ACHN (cell line): ENCODE results near the gene FOXK1.

Experiments used
- DNase-seq: peaks from one replicate; pipeline ENCODE4 v3.0.0-alpha.2; 2015
- in situ Hi-C: cut with HindIII; loops from 2 replicates; pipeline ENCODE4 v1.10.0; 2017; ENCODE audit warnings: low sequenced_read_pairs, low pct_ligation_motif_present, low pct_unique_long_range_greater_than_20kb

Gene FOXK1

GRCh38 chr7:4714161-4714700, 32.1 kb downstream of the FOXK1 start:
- in situ Hi-C loops, result no loop called here

GRCh38 chr7:4714767-4715409, 32.8 kb downstream of the FOXK1 start:
- in situ Hi-C loops, result no loop called here
- no peak for DNase-seq

More at GRCh38 chr7:4714161-4714700, 32.1 kb downstream of the FOXK1 start:
- DNase-seq, result no peak

DNA sequence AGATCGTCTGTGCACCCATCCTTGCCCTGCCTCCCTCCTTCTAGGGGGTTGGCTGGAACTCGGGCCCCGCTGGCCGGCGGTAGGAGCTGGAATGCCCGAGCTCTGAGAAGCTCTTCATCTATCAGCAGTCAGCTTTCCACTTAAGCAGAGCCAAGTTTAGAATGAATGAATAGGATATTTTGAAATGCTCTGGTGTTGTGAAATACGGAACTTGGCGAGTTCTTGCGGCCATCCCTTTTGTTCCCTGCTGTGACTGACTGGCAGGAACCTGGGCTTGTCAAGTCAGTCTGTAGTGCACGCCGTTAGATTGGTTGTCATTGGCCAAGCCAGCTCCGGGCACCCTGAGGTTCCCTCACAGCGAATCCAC, 33.3 kb downstream of the FOXK1 start:
- in situ Hi-C loops, result no loop called here
- DNase-seq, result no peak

DNA sequence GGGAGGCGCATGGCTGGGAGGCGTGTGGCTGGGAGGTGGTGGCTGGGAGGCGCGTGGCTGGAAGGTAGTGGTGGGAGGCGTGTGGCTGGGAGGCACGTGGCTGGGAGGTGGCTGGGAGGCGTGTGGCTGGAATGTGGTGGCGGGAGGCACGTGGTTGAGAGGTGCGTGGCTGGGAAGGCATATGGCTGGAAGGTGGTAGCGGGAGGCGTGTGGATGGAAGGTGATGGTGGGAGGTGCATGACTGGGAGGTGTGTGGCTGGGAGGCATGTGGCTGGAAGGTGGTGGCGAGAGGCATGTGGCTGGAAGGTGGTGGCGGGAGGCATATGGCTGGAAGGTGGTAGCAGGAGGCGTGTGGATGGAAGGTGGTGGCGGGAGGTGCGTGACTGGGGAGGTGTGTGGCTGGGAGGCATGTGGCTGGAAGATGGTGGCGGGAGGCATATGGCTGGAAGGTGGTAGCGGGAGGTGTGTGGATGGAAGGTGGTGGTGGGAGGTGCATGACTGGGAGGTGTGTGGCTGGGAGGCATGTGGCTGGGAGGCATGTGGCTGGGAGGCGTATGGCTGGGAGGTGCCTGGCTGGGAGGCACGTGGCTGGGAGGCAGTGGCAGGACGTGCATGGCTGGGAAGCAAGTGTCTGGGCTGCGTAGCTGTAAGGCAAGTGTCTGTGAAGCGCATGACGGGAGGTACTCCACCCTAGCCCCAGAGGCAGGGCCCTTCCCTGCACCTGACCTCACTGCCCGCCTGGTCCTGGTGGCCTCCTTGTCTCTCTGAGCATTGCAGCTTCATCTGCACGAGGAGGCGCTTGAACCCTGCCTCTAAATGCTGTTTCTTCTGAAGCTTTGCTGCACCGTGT, 35.1 kb downstream of the FOXK1 start:
- in situ Hi-C loops, result no loop called here
- no peak for DNase-seq

- no peak for DNase-seq
- in situ Hi-C loops, result no loop called here
These were observed 36.0 kb downstream of the FOXK1 start for GRCh38 chr7:4718075-4718474.

DNA sequence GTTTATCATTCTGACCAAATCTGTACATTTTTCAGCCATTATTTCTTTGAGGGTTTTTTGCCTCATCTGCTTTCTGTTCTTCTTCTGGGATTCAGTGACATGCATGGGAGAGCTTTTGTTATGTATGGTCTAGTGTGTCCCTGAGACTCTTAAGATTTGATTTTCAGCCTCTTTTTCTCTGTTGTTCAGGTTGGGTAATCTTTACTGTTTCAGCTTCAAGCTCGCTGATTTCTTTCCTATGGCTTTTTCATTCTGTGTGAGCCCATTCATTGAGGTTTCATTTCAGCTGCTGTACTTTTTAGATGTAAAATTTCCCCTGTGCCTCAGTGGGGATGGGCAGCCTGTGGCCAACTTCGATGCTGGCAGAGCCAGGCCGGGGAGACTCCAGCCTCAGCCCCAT, 38.1 kb downstream of the FOXK1 start:
- in situ Hi-C loops, result no loop called here
- no peak for DNase-seq

DNA sequence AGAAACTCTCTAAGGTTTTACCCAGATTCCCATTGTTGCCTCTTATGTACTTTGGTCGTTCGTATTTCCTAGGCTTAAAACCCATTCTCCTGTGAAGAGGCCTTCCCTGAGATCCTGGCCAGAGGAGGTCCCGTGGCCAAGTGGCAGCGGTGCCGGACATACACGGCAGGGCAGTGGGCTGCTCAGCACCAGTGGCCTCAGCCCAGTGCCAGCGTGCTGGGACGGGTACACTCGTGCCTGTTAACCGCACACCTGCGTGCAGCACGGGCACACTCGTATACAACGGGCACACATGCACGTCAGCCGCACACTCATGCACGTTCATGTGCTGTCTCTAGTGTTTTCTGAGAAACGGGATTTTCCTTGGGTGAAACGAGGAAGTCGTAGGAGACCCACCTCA, 40.2 kb downstream of the FOXK1 start:
- no peak for DNase-seq
- in situ Hi-C loops, result no loop called here

- DNase-seq, result no peak
- in situ Hi-C loops, result no loop called here
These were observed 41.0 kb downstream of the FOXK1 start for GRCh38 chr7:4722960-4723630.

DNA sequence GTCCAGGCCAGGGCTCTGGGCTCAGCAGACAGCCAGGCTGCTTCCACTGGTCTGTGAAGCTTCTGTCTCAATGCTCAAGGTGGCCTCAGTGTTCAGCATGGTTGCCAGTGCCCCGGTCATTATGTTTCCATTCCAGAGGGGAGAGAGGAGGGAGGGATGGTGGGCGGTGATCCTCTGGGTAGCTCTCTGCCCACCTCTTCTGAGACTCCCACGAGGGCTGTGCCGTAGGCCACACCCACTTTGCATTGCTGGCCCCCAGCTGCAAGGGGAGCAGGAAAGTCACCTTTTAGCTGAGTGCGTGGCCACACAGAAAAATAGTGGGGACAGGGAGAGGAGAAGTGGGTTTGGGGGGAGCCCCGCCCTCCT, 42.5 kb downstream of the FOXK1 start:
- in situ Hi-C loops, result no loop called here
- peak; percentile 79 for DNase-seq

- in situ Hi-C loops, result no loop called here
- peak; percentile 93 for DNase-seq
These were observed 43.1 kb downstream of the FOXK1 start for GRCh38 chr7:4725014-4725849.

DNA sequence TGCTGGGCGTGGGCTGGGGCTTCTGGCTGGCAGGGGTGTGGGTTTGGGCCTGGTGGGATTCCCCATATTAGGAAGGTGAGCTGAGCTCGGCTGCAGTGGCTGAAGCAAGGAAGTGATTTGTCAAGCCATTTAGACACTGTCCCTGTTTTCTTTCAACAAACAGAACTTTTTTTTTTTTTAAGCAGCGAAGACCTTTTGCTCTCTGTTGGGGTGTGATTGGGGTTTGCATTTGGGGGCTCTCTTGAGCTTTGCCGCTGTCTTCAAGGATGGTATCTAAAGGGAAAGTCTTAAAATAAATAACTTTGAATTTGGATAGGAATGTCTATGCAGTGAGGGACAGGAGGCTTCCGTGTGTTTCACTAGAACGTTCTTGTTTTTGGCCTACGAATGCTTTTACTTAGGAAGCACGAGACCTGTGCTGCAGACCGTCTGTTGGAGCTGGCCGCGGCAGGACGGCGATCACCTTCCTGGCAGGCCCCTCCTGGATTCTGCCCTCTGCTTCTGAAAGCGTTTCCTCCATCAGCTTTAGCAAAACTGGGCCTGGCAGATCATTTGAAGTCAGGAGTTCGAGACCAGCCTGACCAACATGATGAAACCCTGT, 43.9 kb downstream of the FOXK1 start:
- in situ Hi-C loops, result no loop called here
- DNase-seq, result no peak

DNA sequence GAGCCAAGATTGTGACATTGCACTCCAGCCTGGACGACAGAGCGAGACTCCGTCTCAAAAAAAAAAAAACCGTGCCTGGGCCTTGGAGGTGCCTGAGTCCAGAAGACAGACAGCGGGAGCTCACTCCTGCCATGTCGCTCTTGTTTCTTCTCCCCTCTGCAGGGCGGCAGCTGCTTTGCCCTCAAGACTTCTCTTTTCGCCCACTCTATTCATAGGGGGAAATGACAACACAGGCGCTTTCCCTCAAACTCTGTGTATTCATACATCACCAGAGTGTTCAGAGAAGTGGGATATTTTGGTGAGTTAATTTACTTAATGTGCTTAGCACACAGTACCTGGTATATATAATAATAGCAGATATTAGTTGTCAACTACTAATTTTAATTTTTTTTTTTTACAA, 44.5 kb downstream of the FOXK1 start:
- in situ Hi-C loops, result no loop called here
- no peak for DNase-seq

GRCh38 chr7:4727914-4728705, 46.0 kb downstream of the FOXK1 start:
- in situ Hi-C loops, result no loop called here
- no peak for DNase-seq

GRCh38 chr7:4729266-4729665, 47.2 kb downstream of the FOXK1 start:
- in situ Hi-C loops, result no loop called here

DNA sequence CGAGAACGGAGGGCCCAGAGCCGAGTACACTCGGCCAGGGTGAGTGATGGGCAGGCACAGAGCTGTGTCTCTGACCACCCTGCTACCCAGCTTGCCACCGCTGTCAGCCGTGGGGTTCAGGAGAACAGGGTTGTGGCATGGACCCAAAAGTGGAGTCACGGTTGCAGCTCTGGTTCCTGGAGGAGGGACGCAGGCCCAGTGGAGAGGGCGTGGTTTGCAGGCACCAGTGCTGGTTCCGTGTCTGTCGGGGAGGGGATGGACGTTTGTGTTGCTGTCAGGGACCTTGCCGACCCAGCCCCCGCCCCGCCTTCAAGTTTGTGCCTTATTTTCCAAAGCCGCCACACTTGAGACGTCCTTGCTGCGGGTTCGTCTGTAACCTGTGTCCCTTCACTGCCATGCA, 48.2 kb downstream of the FOXK1 start:
- no peak for DNase-seq
- in situ Hi-C loops, result no loop called here

More at GRCh38 chr7:4729266-4729665, 47.2 kb downstream of the FOXK1 start:
- DNase-seq, result no peak

- DNase-seq, result no peak
- in situ Hi-C loops, result no loop called here
These were observed 48.9 kb downstream of the FOXK1 start for GRCh38 chr7:4730971-4731370.

- no peak for DNase-seq
- in situ Hi-C loops, result no loop called here
These were observed 49.7 kb downstream of the FOXK1 start for GRCh38 chr7:4731803-4732202.
